HUES6 (cell line): ENCODE data around the gene ADGRF4.
A peak's percentile ranks its signal among the peaks of the same experiment; 100 is the strongest.

Experiments
- H3K27ac ChIP-seq: 2 replicates; pipeline ENCODE4 v1.7.0; 2013; ENCODE audit warnings: low read depth, mild to moderate bottlenecking, low read length, inconsistent platforms
- H3K27me3 ChIP-seq: 2 replicates; pipeline ENCODE4 v1.6.1; 2013; ENCODE audit warnings: low read length; ENCODE audit not compliant: control insufficient read depth, insufficient read depth
- H3K36me3 ChIP-seq: 2 replicates; pipeline ENCODE4 v1.6.1; 2013; ENCODE audit warnings: low read length; ENCODE audit not compliant: control insufficient read depth, insufficient read depth
- H3K4me1 ChIP-seq: 2 replicates; pipeline ENCODE4 v1.6.1; 2013; ENCODE audit warnings: low read length; ENCODE audit not compliant: control insufficient read depth, insufficient read depth
- H3K4me3 ChIP-seq: 2 replicates; pipeline ENCODE4 v1.5.1; 2013; ENCODE audit warnings: low read depth, low read length
- H3K9ac ChIP-seq: one replicate; pipeline ENCODE4 v1.6.1; 2013; ENCODE audit warnings: mild to moderate bottlenecking, low read length
- H3K9me3 ChIP-seq: 2 replicates; pipeline ENCODE4 v1.6.1; 2013; ENCODE audit warnings: low read depth, low read length; ENCODE audit not compliant: control insufficient read depth, insufficient read depth

The ADGRF4 gene

DNA sequence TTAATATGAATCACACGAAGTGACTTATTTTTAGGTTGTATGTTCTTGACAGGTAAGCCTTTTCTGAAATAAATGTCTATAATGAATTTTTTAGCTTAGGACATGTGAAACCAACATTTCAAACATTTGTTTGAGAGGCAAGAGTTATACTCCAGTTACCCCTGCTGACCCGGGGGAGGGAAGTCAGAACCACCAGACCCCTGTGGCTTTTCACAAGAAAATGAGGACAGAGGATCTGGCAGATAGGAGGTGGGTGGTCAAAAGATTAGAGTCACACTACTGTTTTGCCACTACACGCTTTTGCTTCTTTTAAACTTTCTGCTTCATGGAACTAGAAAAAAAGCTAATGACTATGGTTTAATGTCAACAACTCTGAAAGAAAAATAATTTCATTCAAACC, 27.5 kb upstream of the ADGRF4 start:
- peak overlapping the region; percentile 61; the same call in 1 of the 2 replicates for H3K27ac ChIP-seq
- no peaks in the 10 kb centered on the region for H3K9me3 ChIP-seq
- H3K27me3 ChIP-seq: no peaks in the 10 kb centered on the region
- peaks cover 38% of the 10 kb centered on the region for H3K4me1 ChIP-seq
- H3K9ac ChIP-seq: no peak overlapping the region
- H3K36me3 ChIP-seq: no peaks in the 10 kb centered on the region
- H3K4me3 ChIP-seq: no peak overlapping the region

DNA sequence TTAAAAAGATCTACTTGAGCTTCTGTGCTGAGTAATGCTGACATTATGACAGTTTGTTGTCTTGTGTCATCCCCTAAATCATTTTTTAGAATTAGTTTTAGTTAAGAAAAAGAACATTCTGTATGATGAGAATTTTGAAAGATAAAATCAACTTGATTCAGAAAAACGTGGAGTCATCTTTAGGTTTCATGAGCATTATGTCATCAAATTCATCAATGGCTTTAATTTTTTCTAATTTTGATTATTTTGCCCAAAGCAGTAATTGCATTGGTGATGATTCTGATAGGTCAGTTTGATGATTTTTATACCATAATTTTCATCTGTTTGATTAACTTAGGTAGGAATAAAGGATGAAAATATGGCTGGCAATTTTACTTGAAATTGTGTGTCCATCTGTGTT, 26.6 kb upstream of the ADGRF4 start:
- H3K9ac ChIP-seq: no peak overlapping the region
- no peaks in the 10 kb centered on the region for H3K36me3 ChIP-seq
- peaks cover 38% of the 10 kb centered on the region for H3K4me1 ChIP-seq
- no peak overlapping the region for H3K4me3 ChIP-seq
- H3K9me3 ChIP-seq: no peaks in the 10 kb centered on the region
- H3K27ac ChIP-seq: no peak overlapping the region
- no peaks in the 10 kb centered on the region for H3K27me3 ChIP-seq

DNA sequence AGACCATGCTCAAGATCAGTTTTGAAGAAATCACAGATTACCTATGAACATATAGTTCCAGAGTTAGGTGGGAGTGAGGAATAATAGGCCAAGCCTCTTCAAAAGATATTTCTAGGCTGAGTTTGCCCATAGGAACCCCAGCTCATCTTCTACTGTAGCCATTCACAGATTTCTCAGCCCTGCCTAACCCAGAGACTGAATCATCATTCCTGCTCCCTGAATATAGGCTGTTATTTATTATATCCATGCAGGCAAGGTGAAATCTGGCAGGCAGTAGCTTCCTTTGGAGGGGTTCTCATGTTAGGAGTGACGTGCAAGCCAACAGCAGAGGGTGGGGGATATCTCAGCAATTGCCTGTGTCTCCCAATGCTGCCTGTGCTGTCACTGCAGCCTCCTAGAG, 25.6 kb upstream of the ADGRF4 start:
- Histone ChIP-seq H3K27me3 (no peaks in the 10 kb centered on the region), H3K9ac (no peak overlapping the region), H3K36me3 (no peaks in the 10 kb centered on the region), H3K4me3 (no peak overlapping the region), H3K9me3 (no peaks in the 10 kb centered on the region), H3K4me1 (peaks cover 31% of the 10 kb centered on the region), H3K27ac (no peak overlapping the region)

DNA sequence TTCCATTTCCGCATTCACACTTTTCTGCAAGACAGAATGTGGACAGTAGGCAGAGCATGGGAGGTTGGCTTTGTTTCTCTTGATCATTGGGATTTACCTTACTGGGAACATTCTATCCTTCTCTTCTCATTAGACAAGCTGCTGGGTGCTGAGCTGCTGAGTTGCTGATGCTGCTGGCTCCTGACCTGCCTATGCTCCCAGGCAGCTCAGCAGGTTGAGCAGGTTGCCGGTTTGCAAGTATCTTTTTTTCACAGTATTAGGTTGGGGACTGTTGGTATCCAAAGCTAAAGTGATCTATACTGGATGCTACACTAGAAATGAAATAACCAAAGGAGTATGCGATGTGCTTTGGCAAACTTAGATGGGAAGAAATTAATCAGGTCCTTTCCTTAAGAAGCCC, 23.7 kb upstream of the ADGRF4 start:
- Histone ChIP-seq H3K9ac (no peak overlapping the region), H3K4me1 (peaks cover 19% of the 10 kb centered on the region), H3K27me3 (no peaks in the 10 kb centered on the region), H3K27ac (no peak overlapping the region), H3K9me3 (no peaks in the 10 kb centered on the region), H3K4me3 (no peak overlapping the region), H3K36me3 (no peaks in the 10 kb centered on the region)

DNA sequence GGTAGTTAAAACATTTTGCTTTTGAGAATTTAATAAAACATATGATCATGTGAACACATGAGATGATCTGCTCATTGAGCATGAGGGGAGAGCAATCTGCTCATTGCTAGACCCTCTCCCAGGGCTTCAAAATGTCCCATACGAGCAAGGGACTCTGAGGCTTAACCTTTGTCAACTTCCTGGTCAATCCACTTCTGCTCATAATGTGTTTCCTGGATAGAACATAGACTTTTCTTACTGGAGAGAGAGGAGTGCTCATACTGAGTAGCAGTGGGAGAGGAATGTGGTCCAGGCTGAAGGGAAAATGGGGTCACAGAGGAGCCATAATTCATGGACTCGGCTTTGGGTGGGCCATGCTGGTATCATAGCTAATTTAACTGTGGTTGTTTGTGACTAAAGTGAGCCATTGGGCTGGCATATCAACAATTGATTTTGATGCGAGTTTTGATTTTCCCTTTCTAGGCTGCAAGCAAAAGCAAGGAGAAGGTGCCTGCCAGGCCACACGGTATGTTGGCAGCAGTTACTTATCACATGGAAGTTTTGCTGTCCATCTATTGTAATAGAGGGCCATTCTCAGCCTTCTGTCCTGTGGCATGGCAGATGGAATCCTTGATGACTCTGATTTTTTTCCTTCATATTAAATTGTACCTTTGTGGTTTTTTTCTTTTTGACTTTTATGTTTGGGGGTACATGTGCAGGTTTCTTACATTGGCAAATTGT, 20.8 kb upstream of the ADGRF4 start:
- no peak overlapping the region for H3K4me3 ChIP-seq
- H3K27ac ChIP-seq: no peak overlapping the region
- no peaks in the 10 kb centered on the region for H3K36me3 ChIP-seq
- H3K9me3 ChIP-seq: no peaks in the 10 kb centered on the region
- no peaks in the 10 kb centered on the region for H3K4me1 ChIP-seq
- H3K9ac ChIP-seq: no peak overlapping the region
- no peaks in the 10 kb centered on the region for H3K27me3 ChIP-seq

DNA sequence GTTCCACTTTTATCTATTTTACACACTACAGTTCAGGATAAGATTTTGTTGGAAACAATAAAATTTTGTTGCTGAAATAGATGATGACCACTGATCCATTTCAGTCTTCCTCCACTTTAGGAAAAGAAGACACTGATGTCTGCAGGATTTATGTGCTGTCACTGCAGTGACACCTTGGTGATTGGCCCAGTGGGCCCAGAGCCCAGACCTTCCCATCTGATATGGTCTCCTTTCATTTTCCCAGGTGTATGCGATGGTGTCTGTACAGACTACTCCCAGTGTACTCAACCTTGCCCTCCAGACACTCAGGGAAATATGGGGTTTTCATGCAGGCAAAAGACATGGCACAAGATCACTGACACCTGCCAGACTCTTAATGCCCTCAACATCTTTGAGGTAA, 19.6 kb upstream of the ADGRF4 start:
- H3K27me3 ChIP-seq: no peaks in the 10 kb centered on the region
- H3K9ac ChIP-seq: no peak overlapping the region

DNA sequence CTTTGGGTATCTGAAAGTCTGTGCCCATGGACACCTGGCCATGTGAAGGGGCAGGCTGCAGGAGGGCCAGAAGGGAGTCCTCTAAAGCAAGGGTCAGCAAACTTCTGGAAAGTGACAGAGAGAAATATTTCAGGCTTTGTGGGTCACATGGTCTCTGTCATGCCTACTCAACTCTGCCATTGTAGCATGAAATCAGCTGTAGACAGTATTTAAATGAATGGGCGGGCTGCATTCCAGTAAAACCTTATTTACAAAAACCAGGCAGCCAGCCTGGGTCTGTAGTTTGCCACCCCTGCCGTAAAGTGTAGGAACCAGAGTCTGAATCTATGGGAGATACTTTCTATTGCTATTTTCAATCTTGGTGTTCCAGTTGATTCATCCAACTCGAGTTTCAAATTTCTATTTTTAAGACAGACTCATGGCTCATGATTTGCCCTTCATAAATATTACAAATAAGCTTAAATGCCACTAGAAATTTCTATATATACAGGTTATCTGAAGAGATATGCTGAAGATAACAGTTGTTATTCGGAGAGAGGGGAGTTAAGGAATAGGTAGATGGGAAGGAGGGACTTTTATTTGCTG, 19.0 kb upstream of the ADGRF4 start:
- Histone ChIP-seq H3K4me3 (no peak overlapping the region), H3K27ac (no peak overlapping the region), H3K9ac (no peak overlapping the region), H3K4me1 (no peaks in the 10 kb centered on the region), H3K36me3 (no peaks in the 10 kb centered on the region), H3K27me3 (no peaks in the 10 kb centered on the region), H3K9me3 (no peaks in the 10 kb centered on the region)

More for the DNA sequence above, 19.6 kb upstream of the ADGRF4 start:
- H3K4me3 ChIP-seq: no peak overlapping the region
- no peaks in the 10 kb centered on the region for H3K4me1 ChIP-seq
- no peaks in the 10 kb centered on the region for H3K9me3 ChIP-seq
- H3K36me3 ChIP-seq: no peaks in the 10 kb centered on the region
- no peak overlapping the region for H3K27ac ChIP-seq

DNA sequence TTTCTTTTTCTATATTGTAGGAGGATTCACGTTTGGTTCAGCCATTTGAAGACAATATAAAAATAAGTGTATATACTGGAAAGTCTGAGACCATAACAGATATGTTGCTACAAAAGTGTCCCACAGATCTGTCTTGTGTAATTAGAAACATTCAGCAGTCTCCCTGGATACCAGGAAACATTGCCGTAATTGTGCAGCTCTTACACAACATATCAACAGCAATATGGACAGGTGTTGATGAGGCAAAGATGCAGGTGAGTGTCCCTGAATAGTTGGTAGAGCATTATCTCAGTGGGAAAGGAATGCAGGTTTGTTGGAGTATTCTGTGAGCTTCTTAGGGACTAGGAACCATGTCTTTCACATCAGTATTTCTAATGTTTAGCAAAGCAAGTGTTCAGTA, 18.3 kb upstream of the ADGRF4 start:
- no peaks in the 10 kb centered on the region for H3K4me1 ChIP-seq
- no peak overlapping the region for H3K4me3 ChIP-seq
- H3K27ac ChIP-seq: no peak overlapping the region
- H3K9me3 ChIP-seq: no peaks in the 10 kb centered on the region
- H3K27me3 ChIP-seq: no peaks in the 10 kb centered on the region
- H3K36me3 ChIP-seq: no peaks in the 10 kb centered on the region
- no peak overlapping the region for H3K9ac ChIP-seq

DNA sequence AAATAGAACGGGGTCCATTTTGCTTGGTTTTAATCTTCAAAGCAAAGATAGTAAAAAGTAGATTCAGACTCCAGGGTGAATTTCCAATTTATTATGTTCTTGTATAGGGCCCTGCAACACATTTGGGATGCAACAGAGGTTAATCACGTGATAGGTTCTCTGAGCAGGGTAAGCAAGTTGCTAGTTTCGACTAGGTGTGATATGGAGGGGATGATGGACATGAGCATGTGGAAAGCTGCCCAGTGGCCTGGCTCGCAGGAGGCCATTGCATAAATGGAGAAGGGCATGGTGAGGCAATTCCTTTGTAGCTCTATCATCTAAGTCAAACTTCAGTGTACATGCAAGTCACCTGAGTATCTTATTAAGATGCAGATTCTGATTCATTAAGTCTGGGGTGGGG, 17.7 kb upstream of the ADGRF4 start:
- Histone ChIP-seq H3K27ac (no peak overlapping the region), H3K36me3 (no peaks in the 10 kb centered on the region), H3K9me3 (no peaks in the 10 kb centered on the region)

DNA sequence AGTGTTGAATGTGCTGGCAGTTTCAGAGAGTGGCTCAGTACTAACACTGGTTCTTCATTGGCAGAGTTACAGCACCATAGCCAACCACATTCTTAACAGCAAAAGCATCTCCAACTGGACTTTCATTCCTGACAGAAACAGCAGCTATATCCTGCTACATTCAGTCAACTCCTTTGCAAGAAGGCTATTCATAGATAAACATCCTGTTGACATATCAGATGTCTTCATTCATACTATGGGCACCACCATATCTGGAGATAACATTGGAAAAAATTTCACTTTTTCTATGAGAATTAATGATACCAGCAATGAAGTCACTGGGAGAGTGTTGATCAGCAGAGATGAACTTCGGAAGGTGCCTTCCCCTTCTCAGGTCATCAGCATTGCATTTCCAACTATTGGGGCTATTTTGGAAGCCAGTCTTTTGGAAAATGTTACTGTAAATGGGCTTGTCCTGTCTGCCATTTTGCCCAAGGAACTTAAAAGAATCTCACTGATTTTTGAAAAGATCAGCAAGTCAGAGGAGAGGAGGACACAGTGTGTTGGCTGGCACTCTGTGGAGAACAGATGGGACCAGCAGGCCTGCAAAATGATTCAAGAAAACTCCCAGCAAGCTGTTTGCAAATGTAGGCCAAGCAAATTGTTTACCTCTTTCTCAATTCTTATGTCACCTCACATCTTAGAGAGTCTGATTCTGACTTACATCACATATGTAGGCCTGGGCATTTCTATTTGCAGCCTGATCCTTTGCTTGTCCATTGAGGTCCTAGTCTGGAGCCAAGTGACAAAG, 17.0 kb upstream of the ADGRF4 start:
- no peaks in the 10 kb centered on the region for H3K27me3 ChIP-seq
- no peak overlapping the region for H3K9ac ChIP-seq
- H3K36me3 ChIP-seq: no peaks in the 10 kb centered on the region
- no peaks in the 10 kb centered on the region for H3K9me3 ChIP-seq
- no peaks in the 10 kb centered on the region for H3K4me1 ChIP-seq
- no peak overlapping the region for H3K27ac ChIP-seq
- H3K4me3 ChIP-seq: no peak overlapping the region

More for the DNA sequence above, 17.7 kb upstream of the ADGRF4 start:
- no peak overlapping the region for H3K4me3 ChIP-seq
- no peaks in the 10 kb centered on the region for H3K27me3 ChIP-seq
- H3K9ac ChIP-seq: no peak overlapping the region
- H3K4me1 ChIP-seq: no peaks in the 10 kb centered on the region

DNA sequence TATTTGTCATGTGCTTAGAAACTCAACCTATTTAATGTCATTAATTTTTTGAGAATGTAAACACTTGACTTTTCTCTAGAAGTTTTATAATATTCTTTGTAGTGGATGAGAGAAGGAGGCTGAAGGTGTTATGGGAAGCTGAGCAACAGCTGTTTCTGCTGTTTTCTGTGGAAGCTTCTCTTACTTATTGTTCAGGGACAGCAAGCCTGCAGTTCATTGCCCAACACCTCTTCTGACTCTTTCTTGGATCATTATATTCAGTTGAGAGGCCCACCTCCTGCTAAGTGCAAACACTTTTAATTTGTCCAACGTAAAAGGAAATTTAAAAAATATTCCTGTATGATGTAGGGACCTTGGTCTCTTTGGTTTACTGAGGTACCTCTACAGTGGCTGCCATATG, 12.0 kb upstream of the ADGRF4 start:
- H3K27me3 ChIP-seq: no peaks in the 10 kb centered on the region
- H3K4me1 ChIP-seq: no peaks in the 10 kb centered on the region
- no peak overlapping the region for H3K9ac ChIP-seq
- no peaks in the 10 kb centered on the region for H3K36me3 ChIP-seq
- H3K9me3 ChIP-seq: no peaks in the 10 kb centered on the region
- H3K27ac ChIP-seq: no peak overlapping the region
- no peak overlapping the region for H3K4me3 ChIP-seq
